ENCODE measurements around the gene HECTD4. TPM values are rescaled to one million over a fixed set of nuclear protein-coding genes. Genes with fewer than 3 reads are reported as not detected.

HECTD4 gene
- total RNA-seq, 1 donor from 2014 or later = 47.9 TPM

GRCh38 chr12:112175361-112176155 lies 206.7 kb downstream of the HECTD4 start:
- Mint-ChIP-seq H3K4me1 (ENCODE audit: unreplicated experiment) (no peaks in the 10 kb centered on the region), H3K36me3 (ENCODE audit: low read depth, unreplicated experiment) (peaks cover 33% of the 10 kb centered on the region), H3K27me3 (ENCODE audit: unreplicated experiment) (peaks cover 3% of the 10 kb centered on the region), H3K27ac (ENCODE audit: unreplicated experiment) (no peak overlapping the region), H3K4me3 (ENCODE audit: unreplicated experiment) (peak overlapping the region; percentile 7), H3K9me3 (ENCODE audit: unreplicated experiment) (no peaks in the 10 kb centered on the region)
- TF ChIP-seq CTCF (IDR thresholded peaks at IDR 0.05; ENCODE audit: unreplicated experiment) = no peak
- no peak for DNase-seq (ENCODE audit: low spot score)

GRCh38 chr12:112172556-112173324 lies 209.5 kb downstream of the HECTD4 start:
- H3K4me3 Mint-ChIP-seq (ENCODE audit: unreplicated experiment) = no peak overlapping the region
- no peak overlapping the region for H3K27ac Mint-ChIP-seq (ENCODE audit: unreplicated experiment)
- H3K27me3 Mint-ChIP-seq (ENCODE audit: unreplicated experiment) = peaks cover 15% of the 10 kb centered on the region
- peaks cover 38% of the 10 kb centered on the region for H3K36me3 Mint-ChIP-seq (ENCODE audit: low read depth, unreplicated experiment)
- no peak for TF ChIP-seq CTCF (IDR thresholded peaks at IDR 0.05; ENCODE audit: unreplicated experiment)
- H3K9me3 Mint-ChIP-seq (ENCODE audit: unreplicated experiment) = no peaks in the 10 kb centered on the region
- DNase-seq (ENCODE audit: low spot score) = no peak
- no peaks in the 10 kb centered on the region for H3K4me1 Mint-ChIP-seq (ENCODE audit: unreplicated experiment)

GRCh38 chr12:112170971-112171596 lies 211.1 kb downstream of the HECTD4 start:
- TF ChIP-seq CTCF (IDR thresholded peaks at IDR 0.05; ENCODE audit: unreplicated experiment) = no peak
- H3K27me3 Mint-ChIP-seq (ENCODE audit: unreplicated experiment) = peaks cover 15% of the 10 kb centered on the region
- H3K27ac Mint-ChIP-seq (ENCODE audit: unreplicated experiment) = no peak overlapping the region
- no peaks in the 10 kb centered on the region for H3K9me3 Mint-ChIP-seq (ENCODE audit: unreplicated experiment)
- no peak for DNase-seq (ENCODE audit: low spot score)
- no peaks in the 10 kb centered on the region for H3K4me1 Mint-ChIP-seq (ENCODE audit: unreplicated experiment)
- peaks cover 30% of the 10 kb centered on the region for H3K36me3 Mint-ChIP-seq (ENCODE audit: low read depth, unreplicated experiment)
- H3K4me3 Mint-ChIP-seq (ENCODE audit: unreplicated experiment) = no peak overlapping the region

- Mint-ChIP-seq H3K27ac (ENCODE audit: unreplicated experiment) (peak overlapping the region; percentile 30), H3K9me3 (ENCODE audit: unreplicated experiment) (no peaks in the 10 kb centered on the region), H3K4me1 (ENCODE audit: unreplicated experiment) (no peaks in the 10 kb centered on the region), H3K4me3 (ENCODE audit: unreplicated experiment) (peak overlapping the region; percentile 42), H3K27me3 (ENCODE audit: unreplicated experiment) (peaks cover 15% of the 10 kb centered on the region), H3K36me3 (ENCODE audit: low read depth, unreplicated experiment) (peaks cover 23% of the 10 kb centered on the region)
- peak; percentile 17 for TF ChIP-seq CTCF (IDR thresholded peaks at IDR 0.05; ENCODE audit: unreplicated experiment)
- peak; percentile 36 for DNase-seq (ENCODE audit: low spot score)
Observed at GRCh38 chr12:112170376-112170775, 211.9 kb downstream of the HECTD4 start.
